Measurements from ENCODE around the gene TRIM7. TPM values are rescaled to one million over a fixed set of nuclear protein-coding genes. Genes with fewer than 3 reads are reported as not detected.

The TRIM7 gene
- polyA plus RNA-seq, 12 donors: 2.3 to 24.0 (median 13.9) TPM; not detected in 1

DNA sequence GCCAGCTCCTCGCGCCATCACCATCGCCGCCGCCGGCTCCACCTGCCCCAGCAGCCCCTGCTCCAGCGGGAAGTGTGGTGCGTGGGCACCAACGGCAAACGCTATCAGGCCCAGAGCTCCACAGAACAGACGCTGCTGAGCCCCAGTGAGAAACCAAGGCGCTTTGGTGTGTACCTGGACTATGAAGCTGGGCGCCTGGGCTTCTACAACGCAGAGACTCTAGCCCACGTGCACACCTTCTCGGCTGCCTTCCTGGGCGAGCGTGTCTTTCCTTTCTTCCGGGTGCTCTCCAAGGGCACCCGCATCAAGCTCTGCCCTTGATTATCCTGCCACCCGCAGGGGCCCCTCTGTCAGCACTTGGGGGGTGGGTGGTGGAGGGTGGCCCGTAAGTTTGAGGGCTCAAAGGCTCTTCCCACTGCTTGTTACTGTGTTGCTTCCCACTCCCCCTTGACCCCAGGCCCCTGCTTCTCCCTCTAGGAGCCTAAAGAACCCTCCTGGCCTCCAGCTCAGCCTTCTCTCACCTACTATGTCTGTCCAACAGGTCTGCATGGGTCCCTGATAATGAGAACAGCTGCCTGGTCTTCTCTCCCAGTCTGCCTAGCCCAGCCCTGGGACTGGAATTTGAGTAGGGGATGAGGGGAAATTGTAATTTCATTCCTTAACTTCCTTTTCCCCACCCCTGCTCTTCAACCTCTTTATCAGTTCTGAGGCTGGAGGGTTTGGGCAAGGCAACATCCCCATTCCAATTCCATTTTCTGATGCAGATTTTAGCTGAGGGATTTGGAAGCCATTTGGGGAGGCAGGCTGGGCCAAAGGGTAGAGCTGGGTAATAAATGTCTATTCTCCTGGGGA lies 29.7 kb upstream of the TRIM7 start:
- no peak for DNase-seq

DNA sequence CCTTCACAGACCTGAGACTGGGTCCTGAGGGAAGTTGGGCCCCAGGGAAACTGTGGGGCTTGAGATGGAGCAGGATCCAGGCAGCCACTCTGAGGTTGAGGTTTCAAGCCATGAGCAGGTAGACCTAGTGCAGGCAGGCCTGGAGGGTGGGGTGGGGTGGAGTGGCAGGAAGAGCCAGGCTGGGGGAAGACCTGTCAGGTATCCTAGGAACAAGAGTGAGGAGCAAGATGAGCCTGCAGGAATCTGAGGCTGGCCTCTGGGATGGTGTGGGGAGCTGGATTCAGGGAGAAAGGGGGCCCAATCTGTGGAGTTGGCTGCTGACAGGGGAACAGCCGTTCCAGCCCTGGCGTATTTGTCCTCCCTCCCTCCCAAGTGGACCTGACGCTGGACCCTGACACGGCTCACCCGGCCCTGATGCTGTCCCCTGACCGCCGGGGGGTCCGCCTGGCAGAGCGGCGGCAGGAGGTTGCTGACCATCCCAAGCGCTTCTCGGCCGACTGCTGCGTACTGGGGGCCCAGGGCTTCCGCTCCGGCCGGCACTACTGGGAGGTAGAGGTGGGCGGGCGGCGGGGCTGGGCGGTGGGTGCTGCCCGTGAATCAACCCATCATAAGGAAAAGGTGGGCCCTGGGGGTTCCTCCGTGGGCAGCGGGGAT lies 28.9 kb upstream of the TRIM7 start:
- no peak for DNase-seq

DNA sequence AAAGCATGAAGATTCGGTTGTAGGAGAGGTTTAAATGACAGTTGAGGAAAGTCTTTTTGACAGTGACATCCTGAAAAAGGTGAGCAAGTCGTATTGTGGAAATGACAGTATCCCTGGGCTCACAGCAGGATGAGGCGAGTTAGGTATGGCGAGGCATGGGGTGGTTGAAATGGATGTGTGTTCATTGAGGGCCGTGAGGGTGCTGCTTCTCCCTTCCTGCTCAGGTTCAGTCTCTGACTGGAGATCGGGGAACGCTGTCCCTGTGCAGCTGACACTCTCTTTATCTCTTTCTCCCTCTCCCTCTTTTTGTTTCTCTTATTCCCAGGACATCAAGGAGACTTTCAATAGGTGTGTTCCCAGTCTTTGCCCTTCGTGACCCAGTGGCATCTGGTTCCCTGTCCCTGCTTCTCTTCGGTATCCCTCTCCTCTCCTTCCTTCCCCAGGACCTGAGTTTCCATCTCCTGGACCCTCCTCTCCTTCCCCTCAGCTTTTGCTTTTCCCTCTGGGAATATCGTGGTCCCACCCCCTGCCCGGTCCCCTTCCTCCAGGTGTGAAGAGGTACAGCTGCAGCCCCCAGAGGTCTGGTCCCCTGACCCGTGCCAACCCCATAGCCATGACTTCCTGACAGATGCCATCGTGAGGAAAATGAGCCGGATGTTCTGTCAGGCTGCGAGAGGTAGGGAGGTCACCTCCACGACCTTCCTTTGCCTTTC lies 28.2 kb upstream of the TRIM7 start:
- DNase-seq: no peak

DNA sequence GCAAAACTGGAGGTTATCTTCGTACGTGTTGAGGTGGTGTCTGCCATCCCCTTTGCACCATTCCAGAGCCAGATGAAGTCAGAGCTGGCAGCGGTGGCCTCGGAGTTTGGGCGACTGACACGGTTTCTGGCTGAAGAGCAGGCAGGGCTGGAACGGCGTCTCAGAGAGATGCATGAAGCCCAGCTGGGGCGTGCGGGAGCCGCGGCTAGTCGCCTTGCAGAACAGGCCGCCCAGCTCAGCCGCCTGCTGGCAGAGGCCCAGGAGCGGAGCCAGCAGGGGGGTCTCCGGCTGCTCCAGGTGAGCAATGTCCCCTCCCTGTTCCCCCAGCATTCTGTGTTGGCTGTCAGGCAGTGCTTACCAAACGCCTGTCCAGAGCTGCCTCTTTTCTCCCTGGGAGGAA lies 27.6 kb upstream of the TRIM7 start:
- no peak for DNase-seq

DNA sequence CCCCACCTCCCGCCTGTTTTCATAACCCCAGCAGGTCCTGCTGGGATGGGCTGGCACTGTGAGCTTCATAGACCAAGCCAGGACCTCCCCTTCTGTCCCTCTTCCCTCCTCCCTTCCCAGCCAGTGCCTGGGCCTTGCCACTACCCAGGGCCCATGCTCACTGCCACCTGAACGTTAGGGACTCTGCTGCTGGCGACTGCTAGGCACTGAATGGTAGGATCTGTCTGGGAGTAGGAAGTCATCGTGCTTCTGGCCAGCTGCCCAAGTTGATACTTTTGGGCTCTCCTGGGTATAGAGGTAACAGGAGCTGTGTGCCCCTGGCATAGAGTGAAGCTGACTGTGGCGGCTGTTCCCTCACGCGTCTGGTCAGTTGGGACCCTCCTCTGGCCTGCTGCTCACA lies 26.4 kb upstream of the TRIM7 start:
- no peak for DNase-seq

DNA sequence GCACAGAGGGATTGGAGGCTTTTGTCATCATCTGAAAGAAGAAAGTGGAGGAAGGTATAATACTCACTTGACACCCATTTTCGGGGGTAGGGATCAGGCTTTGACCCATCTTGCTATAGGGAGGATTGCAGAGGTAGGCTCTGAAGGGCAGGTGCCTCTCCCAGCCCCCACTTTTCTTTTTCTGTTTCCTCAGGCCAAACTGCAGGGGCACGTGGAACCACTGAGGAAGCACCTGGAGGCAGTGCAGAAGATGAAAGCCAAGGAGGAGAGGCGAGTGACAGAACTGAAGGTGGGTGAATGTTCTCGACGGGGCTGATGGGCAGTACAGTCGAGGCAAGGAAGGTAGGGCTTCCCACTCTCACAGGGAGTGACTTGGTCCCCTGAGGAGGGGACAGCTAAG lies 25.6 kb upstream of the TRIM7 start:
- no peak for DNase-seq

DNA sequence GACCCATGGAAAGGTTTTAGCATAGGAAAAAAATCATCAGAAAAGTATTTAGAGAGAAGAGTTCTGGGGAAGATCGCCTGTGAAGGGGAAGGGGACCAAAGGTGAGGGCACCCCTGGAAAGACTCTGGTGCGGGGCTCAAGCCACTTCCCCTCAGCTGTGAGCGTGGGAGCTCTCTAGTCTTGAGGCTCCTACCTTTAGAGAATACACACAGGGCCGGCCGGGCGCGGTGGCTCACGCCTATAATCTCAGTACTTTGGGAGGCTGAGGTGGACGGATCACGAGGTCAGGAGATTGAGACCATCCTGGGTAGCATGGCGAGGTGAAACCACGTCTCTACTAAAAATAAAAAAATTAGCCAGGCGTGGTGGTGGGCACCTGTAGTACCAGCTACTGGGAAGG lies 25.0 kb upstream of the TRIM7 start:
- DNase-seq: no peak

DNA sequence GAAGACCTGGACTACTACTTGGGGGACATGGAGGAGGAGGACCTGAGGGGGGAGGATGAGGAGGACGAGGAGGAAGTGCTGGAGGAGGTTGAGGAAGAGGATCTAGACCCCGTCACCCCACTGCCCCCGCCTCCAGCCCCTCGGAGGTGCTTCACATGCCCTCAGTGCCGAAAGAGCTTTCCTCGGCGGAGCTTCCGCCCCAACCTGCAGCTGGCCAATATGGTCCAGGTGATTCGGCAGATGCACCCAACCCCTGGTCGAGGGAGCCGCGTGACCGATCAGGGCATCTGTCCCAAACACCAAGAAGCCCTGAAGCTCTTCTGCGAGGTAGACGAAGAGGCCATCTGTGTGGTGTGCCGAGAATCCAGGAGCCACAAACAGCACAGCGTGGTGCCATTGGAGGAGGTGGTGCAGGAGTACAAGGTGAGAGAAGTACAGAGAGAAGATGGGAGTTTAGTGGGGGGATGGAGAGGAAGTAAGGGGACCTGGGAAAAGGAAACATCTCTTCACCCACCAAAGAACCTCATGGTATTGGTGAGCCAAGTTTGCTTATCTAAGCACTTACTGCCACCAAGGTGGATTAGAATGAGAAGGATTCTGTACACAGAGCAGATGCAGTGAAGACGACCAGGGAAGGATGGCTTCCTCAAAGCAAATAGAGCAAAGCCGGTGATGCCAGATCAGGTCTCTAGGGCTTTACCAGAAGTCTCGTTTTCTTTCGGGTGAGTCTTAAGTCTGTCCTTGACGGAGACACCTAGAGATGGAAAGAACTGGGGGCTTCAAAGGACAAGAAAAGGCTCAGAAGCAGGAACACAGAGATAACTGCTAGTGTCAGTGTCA lies 19.6 kb upstream of the TRIM7 start:
- DNase-seq: no peak

DNA sequence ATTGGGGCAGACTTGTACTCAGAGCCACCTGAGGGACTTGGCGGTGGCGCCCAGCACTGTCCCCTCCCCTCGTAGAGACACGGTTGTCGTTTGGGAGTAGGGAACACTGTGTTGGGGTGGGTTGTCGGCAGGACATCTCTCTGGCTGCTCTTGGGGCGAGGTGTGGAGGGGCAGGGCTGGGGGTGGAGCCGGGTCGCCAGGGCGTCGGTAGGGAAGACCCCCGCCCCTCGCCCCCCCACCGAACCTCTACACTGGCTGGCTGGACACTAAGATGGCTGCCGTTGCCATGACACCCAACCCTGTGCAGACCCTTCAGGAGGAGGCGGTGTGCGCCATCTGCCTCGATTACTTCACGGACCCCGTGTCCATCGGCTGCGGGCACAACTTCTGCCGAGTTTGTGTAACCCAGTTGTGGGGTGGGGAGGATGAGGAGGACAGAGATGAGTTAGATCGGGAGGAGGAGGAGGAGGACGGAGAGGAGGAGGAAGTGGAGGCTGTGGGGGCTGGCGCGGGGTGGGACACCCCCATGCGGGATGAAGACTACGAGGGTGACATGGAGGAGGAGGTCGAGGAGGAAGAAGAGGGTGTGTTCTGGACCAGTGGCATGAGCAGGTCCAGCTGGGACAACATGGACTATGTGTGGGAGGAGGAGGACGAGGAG lies 18.9 kb upstream of the TRIM7 start:
- DNase-seq: no peak

DNA sequence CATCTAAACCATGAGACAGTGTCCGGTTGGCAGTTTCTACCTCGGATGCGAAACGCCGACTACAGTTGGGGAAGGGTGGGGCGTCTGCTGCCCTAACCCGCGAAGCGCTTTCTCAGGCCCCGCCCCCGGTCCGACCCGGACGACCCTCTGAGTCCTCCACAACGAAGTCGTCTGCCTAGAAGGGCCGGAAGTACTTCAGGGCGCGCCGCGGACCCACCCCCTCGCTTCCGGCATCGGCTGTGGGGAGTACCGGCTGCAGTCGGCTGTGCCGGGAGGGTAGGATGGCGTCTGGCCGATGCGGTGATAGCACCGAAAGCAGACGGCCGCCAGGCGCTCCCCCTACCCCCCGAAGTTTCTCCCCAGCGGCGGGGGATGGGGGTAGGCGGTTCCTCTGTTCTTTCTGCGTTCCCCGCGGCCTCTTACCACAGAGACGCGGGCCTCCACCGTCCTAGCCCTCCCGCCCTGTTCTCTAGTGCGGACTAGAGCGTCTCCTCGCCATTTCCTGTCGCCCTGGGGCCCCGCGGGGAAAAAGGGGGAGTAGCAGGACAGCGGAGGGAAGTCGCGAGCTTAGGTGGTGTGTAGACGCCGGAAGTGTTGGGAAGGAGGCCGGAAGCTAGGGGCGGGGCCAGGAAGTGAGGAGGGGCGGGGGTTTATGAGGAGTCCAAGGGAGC lies 18.2 kb upstream of the TRIM7 start, which contains the start of gene TRIM41:
TRIM41 (plus strand) TSS at position 224 of the 671 bp plus-strand sequence. CDS start 719 bp downstream, outside the sequence.
- DNase-seq: peak; percentile 98

DNA sequence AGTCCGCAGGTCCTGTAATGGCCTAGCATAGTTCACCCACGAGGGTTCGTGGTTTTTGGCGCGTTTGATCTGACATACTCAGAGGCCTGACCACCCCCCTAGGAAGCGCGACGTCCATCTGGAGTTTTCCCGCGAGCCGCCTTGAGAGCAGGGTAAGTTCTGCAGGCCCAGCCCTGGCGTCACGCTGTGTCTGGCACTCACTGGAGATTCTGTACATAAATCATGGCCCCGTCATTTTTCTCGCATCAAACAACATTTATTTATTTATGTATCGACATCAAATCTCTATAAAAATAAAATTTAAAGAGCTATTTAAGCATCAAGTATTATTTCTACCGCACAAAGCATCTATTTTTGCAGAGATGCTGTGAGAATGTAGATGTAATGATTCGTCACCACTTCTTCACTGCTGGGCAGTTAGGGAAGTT lies 17.6 kb upstream of the TRIM7 start:
- DNase-seq: no peak

DNA sequence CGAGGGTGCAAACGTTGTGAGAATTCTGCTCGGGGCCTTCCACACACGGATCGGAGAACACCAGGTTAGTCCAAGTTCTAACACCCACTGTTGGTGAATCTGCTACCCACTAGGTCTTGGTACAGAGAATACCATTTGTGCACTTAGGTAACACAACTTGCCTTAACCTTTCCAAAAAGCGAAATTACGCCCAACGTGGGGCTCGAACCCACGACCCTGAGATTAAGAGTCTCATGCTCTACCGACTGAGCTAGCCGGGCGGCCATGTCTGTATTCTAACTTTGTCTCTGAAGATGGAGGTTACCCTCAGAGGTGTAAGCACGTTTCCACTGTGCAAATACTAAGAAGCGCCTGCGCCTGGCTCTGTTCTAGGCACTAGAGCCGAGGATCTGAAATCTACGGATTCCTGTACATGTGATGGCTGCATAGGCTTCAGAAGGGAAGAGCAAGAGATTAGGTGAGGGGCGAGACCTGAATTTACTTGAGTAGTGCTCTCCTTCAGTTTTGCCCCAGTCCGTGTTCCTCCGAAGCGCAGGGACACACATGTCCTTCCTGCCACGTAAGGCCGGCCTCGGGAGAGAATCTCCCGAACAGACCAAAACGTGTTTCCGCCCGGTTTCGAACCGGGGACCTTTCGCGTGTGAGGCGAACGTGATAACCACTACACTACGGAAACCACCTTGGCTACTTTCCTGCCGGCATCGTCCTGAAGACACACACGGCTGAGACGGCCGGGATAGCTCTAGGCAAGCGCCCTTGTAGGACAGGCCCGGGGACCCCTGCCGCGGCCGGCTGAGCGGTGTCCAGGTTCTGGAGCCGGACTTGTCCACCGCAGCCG lies 17.0 kb upstream of the TRIM7 start:
- DNase-seq: peak; percentile 95

DNA sequence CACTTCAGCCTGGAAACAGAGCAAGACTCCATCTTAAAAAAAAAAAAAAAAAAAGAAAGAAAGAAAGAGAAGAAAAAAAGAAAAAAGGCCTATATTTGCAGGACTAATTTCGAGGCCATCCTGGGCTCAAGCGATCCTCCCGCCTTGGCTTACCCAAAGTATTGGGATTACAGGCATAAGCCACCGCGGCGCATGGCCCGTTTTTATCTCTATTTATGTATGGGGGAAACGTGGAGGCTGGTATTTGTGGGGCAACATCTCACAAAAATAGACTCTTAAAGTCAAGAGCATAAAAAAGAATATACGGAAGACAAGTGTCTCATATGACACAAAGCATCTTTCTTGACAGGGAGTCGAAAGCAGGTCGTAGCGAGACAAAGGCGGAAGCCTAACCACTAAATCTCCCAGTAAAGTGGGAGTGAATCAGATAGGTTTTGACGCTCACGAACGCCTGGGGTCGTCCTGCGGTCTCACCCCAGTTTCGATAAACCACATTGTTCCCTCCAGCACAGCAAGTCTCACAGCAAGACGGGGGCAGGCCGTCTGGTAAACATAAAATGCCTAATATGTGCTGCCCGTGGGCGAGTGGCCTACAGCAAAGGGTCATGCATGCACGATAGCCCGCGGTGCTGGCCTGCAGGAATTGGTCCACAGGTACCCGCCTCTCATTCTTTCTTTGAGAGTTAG lies 16.3 kb upstream of the TRIM7 start:
- no peak for DNase-seq

DNA sequence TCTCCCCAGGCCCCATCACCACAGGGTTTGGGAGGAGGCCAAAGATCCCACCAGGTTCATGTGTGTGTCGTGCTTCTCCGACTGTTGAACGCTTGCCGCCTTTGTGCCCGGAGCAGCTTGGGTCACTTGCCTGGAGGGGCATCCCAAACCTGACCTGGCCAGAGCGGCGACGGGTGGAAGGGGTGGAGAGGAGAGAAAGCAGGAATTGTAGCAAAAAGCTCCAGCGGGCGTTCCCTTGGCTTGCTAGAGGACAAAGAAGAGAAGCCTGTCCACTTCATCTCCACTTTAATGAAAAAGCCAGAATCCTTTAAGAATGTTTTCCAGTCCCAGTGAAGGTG lies 15.2 kb upstream of the TRIM7 start:
- DNase-seq: no peak

DNA sequence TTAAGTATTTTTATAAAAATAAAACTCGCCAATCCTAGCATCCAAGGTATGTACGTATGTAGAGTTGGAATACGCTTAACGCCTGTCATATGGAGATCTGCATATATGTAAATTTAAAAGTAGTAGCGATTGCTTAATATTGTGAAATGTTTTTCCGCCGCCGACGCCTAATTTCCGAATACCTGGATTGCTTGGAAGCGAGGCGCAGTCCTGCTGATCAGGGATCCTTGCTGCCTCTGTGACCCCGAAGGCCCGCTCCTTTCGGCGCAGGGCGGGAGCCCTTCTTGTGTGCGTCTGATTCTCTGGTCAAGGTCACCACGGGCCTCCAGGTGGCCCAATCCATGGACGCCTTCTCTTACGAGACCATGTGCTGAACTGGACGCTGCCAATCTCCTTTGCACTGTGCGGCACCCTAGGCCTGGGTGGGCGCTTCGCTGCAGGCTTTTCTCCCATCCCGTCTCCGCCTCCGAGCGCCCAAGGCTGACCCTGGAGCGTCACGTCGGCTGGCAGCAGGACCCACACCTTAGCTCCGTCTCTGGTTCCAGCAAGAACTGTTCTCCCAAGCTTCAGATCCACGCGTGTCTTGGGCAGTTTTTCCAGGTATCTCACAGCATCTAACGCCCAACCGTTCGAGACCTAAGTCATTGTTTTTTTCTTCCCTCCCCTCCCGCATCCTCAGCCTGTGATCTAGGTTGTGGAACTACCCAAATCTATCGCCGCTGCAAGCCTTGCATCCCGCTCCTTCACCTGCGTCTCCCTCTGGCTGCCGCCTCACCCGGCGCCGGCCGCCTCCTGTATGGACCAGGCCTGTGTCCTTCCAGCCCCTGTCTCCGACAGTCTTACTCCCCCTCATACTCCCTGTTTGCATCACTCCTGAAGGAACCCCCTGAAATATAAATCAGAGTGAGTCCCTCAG lies 14.5 kb upstream of the TRIM7 start:
- no peak for DNase-seq

DNA sequence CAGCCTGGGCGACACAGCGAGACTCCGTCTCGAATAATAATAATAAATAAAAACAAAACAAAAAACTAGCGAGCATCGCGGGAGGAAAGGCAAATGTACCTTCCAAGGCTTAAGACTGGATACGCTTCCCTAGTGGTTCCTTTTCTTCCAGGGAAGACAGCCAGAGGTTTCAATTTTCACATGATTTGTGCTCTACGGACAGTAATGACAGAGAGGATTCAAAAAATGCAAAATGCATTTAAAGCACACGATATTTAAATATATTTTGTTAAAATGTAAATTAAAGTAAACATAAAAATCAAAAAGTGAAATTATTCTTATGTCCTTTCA lies 13.8 kb upstream of the TRIM7 start:
- no peak for DNase-seq

DNA sequence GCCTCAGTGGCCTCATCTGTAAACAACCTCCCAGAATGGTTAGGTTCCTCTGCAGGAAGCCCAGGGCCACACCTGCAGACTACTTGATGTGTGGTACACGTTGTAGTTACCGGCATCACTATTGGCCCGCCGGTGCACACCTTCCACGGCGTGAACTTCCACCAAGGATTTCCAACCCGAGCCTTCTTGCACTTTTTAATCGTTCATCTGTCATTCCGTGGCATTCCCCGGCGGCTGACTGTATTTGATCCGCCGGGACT lies 12.7 kb upstream of the TRIM7 start:
- DNase-seq: no peak

DNA sequence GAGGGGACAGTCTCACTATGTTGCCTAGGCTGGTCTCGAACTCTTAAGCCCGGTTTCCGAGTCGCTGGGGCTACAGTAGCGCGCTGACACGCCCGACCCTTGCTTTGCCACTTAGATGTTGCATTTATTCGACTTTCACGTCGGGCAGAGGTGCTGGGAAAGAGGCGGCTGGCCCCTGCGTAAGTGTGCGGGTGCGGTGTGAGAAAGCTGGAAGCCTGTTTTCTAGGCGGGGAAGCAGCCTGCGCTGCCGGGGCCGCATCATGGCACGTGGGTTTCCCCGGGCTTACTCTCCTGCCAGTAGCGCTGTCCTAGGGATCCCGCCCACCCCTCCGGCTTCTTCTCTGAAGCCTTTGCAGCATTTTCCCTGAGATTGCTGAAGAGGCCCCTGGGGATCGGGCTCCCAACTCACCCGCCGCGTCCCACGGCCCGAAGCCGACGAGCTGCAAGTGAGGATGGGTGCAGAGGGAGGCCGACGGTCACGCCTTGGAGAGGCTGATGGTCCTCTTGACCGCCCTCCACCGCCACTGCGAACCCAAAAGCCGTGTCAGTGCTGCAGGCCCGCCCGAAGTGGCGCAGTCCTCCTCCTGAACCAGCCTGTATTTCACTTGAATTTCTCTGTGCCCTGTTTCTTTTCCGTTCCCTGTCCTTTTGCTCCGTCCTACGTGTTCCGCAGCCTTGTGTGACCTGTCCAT lies 12.3 kb upstream of the TRIM7 start:
- peak; percentile 40 for DNase-seq

Measured in muscle of arm (tissue), 12 donors.